Myocyte (in vitro differentiated cells): ENCODE data around the gene AGAP5. TPM values are rescaled to one million over a fixed set of nuclear protein-coding genes. Genes with fewer than 3 reads are reported as not detected.
A peak's percentile ranks its signal among the peaks of the same experiment; 100 is the strongest.

ENCODE experiments used
- DNase-seq: peaks from one replicate; pipeline ENCODE4 v3.0.0-alpha.2; 2012; ENCODE audit warnings: low read depth
- total RNA-seq: library from RNA; depleted of rRNA; stranded (reverse); fragments of >200 nt; gene quantifications from 2 replicates; pipeline ENCODE4 v1.2.3, GENCODE V29; 2014

AGAP5 gene
- total RNA-seq, 1 donor from 2014 or later: 6.6 TPM

GRCh38 chr10:73629165-73629564 lies 68.7 kb downstream of the AGAP5 start:
- no peak for DNase-seq

GRCh38 chr10:73628405-73628804 lies 69.5 kb downstream of the AGAP5 start:
- DNase-seq: no peak

- DNase-seq: no peak
These were observed 70.6 kb downstream of the AGAP5 start for GRCh38 chr10:73627300-73627699.

GRCh38 chr10:73625884-73626752 lies 71.8 kb downstream of the AGAP5 start:
- DNase-seq: peak; percentile 99

GRCh38 chr10:73625004-73625883 lies 72.7 kb downstream of the AGAP5 start:
- peak; percentile 47 for DNase-seq

Other genes starting within 250 kb of the AGAP5 start
- gene PPP3CB, start 202.1 kb downstream of the AGAP5 start, total RNA-seq: 54.6 and 59.1 TPM in 2 replicates
- 79.9 and 88.8 TPM in 2 replicates for gene USP54, start 106.8 kb downstream of the AGAP5 start, total RNA-seq
- gene MYOZ1, start 56.6 kb downstream of the AGAP5 start, total RNA-seq: 4.7 and 5.5 TPM in 2 replicates
- gene SYNPO2L, start 42.1 kb downstream of the AGAP5 start, total RNA-seq: 22.8 and 41.4 TPM in 2 replicates
- gene SEC24C, start 46.3 kb upstream of the AGAP5 start, total RNA-seq: 87.4 and 88.4 TPM in 2 replicates
- 35.6 and 45.3 TPM in 2 replicates for gene CHCHD1, start 83.9 kb upstream of the AGAP5 start, total RNA-seq
- gene ZSWIM8, start 87.5 kb upstream of the AGAP5 start, total RNA-seq: 79.9 and 103 TPM in 2 replicates
- gene NDST2, start 113.5 kb upstream of the AGAP5 start, total RNA-seq: 11.5 and 15.2 TPM in 2 replicates
- gene CAMK2G, start 176.4 kb upstream of the AGAP5 start, total RNA-seq: 32.4 and 32.8 TPM in 2 replicates
- 154 and 166 TPM in 2 replicates for gene PLAU, start 213.0 kb upstream of the AGAP5 start, total RNA-seq